Fibroblast of the conjunctiva (primary cell): ENCODE measurements around the gene KATNAL1.

Experiments used
- DNase-seq: peaks from one replicate; pipeline ENCODE4 v3.0.0-alpha.2; 2010; ENCODE audit warnings: low read depth

Gene KATNAL1

DNA sequence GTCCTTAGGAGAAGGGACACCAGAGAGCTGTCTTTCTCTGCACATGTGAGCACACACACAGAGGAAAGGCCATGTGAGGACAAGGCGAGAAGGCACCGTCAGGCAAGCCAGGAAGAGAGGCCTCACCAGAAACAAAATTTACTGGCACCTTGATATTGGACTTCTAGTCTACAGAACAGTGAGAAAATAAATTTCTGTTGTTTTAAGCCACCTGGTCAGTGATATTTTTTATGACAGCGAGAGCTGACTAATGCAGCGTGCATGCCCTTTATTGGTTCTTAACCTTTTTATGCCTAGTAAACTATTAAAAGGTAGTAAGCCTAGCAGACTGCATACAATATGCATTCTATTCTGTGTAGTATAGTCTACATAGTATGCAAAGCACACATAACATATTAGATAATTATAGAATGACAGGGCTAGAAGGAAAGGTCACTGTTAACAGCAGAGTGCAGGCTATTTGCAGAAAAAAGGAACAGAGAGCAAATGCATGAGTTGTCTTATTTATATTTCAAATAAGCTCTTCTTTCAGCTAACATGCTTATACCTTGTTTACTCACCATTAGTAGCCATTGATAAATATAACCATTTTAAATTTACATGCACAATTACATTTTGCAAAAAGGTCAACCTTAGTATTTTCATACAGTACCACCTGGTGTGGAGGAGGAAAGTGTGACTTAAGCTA lies 25.2 kb upstream of the KATNAL1 start:
- DNase-seq = no peak

DNA sequence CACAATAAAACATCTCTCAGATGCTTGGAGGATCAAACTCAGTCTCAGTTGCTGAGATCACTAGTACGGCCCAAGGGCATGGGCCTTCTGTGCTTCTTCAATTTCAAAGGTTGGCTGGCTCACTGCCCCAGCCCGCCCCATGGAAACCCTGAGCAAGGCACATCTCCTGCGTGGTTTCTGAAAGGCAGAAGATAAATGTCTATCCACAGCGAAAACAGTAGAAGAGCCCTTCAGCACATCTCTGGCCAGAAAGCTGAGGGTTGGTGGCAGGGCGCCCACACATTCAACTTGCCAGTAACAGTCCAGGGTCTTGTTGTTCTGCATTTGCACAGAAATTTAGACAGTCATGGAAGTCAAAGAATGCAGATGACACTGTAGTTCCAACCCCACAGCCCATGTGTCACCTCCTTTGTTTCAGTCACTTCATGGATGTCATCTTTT lies 24.0 kb upstream of the KATNAL1 start:
- DNase-seq = no peak

GRCh38 chr13:30329009-30329585 lies 21.7 kb upstream of the KATNAL1 start:
- DNase-seq = no peak

- no peak for DNase-seq
Observed at GRCh38 chr13:30325668-30326067, 18.3 kb upstream of the KATNAL1 start.

DNA sequence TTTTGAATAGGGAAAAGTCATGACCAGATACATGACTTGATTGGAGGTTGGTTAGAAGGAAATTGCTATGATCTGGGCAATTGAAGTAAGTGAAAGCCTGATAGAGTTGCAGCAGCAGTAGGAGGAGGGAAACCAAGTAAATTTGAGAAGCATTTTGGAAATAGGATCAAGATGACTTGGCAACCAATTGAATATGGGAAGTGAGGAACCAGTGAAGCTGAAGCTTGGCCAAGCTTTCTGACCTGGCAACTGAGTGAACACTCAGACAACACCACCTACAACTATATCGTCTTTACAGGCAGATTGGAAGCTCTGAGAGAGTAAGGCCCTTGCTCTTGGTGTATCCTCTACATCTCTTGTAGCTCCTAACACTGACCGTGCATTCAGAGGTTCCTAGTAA lies 16.2 kb upstream of the KATNAL1 start:
- no peak for DNase-seq

DNA sequence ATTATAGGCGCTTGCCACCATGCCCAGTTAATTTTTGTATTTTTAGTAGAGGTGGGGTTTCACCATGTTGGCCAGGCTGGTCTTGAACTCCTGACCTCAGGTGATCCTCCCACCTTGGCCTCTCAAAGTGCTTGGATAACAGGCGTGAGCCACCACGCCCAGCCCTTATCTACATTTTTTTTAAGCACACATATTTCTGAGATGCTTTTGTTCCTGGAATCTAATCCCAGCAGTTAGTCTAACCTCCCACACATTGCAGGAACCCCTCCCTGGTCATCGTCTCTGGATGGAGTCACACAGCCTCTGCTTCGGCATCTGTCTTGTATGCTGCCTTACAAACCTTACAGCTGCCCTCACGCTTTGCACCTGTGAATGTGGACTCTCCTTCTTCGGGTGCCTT lies 15.1 kb upstream of the KATNAL1 start:
- no peak for DNase-seq

- DNase-seq = no peak
Observed at GRCh38 chr13:30321256-30321655, 13.9 kb upstream of the KATNAL1 start.

- DNase-seq = no peak
Observed at GRCh38 chr13:30319655-30320054, 12.3 kb upstream of the KATNAL1 start.

DNA sequence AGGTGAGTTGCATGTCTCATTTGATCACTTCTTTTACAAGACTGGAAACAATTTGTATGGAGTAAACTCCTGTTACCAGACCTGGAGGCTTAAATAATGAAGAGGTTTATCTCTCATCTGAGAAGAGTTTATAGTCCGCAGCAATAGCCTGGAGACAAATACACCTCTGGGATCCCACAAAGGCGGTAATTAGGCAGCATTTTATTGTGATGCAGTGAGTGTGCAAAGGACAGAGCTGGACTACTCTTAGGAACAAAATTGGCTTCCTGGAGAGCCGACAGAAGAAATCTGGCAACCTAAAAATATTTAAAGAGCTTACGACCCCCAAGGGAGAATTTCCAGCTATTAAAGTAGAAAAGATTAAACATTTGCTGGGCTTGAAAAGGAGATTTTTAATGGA lies 11.8 kb upstream of the KATNAL1 start:
- DNase-seq = no peak

DNA sequence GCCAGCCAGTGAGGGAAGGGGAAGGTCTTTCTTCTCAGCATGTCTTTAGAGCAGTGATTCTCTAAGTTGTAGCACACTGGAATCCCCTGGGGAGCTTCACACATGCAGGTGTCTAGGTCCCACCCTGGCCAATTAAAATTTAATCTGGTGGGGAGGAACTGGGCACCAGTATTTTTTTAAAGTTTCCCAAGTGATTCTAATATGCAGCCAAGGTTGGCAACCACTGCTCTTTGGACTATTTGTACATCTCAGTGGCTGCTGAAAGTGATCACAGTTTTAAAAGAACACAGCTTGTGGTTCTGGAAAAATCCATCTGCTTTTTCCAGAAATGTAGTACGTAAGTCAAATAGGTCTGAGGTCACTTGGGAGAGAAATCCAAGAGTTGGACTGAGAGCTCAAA lies 10.7 kb upstream of the KATNAL1 start:
- no peak for DNase-seq

- no peak for DNase-seq
Observed at GRCh38 chr13:30314562-30314961, 7.2 kb upstream of the KATNAL1 start.

DNA sequence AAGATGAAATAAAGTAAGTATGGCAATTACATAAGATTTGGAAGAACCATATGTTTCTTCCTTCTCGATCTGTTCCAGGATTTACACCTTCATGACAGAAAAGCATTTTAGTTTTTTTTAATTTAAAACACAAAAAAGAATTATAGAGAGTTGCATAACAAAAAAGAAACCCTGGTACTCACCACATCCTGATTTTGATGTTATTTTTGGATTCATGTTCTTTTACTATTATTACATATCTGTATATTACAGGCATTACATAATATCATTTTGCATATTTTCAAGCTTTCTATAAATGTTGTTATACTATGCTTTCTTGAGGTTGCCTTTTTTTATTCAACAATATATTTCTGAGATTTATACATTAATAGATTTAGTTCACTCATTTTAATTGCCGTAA lies 6.7 kb upstream of the KATNAL1 start:
- no peak for DNase-seq

DNA sequence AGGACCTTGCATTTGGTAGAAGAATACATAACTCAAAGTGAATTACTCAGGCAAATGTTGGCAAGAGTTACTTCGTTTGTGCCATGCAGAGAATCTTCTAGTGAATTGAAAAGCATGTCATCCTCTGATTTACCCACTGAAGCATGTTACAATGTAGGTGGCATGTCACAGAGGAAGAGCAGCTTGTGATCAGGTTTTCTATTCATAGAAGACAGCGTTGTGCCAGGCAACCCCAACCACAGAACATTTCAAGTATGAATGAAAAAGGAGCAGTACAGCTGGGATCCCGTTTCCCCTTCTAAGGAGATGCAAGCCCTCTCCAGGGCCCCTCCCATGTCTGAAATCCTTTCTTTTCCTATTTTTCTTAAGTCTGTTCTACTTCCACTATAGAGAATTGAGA lies 6.0 kb upstream of the KATNAL1 start:
- no peak for DNase-seq

- DNase-seq = no peak
Observed at GRCh38 chr13:30312904-30313303, 5.6 kb upstream of the KATNAL1 start.

- DNase-seq = no peak
Observed at GRCh38 chr13:30308548-30308947, 1.2 kb upstream of the KATNAL1 start.

- no peak for DNase-seq
Observed at GRCh38 chr13:30307971-30308290, 580 bp upstream of the KATNAL1 start.

DNA sequence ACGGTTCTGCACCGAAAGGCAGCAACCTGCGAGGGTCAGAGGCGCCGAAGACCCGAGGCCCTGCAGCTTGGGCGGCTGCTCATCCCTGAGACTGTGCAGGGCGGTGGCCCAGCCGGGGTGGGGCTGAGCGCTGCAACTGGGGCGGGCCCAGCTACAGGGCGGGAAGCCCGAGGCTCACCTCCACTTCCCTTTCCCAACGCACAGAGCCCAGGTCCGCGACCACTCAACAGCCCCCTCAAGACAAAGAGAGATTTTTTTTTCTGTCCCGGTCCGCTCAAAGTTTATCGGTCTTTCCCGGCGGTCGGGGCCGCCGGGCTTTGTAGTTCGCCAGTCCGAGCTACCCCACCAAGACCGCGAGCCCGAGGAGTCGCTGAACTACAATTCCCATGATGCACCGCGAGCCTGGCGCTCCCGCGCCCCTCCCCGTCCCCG lies 573 bp downstream of the KATNAL1 start:
- DNase-seq = peak; percentile 86

GRCh38 chr13:30305456-30305970 lies 1.8 kb downstream of the KATNAL1 start:
- no peak for DNase-seq

GRCh38 chr13:30303269-30303668 lies 4.1 kb downstream of the KATNAL1 start:
- DNase-seq = no peak

DNA sequence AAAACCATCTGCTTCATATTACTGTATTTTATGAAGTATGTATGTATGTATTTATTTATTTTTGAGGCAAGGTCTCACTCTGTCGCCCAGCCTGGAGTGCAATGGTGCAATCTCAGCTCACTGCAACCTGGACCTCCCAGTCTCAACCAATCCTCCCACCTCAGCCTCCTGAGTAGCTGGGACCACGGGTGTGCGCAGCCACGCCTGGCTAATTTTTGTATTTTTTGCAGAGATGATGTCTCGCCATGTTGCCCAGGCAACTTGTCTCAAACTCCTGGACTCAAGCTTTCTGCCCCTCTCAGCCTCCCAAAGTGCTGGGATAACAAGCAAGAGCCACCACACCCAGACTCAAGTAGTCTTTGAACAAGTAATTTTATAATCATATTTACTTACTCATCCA lies 5.5 kb downstream of the KATNAL1 start:
- DNase-seq = no peak

DNA sequence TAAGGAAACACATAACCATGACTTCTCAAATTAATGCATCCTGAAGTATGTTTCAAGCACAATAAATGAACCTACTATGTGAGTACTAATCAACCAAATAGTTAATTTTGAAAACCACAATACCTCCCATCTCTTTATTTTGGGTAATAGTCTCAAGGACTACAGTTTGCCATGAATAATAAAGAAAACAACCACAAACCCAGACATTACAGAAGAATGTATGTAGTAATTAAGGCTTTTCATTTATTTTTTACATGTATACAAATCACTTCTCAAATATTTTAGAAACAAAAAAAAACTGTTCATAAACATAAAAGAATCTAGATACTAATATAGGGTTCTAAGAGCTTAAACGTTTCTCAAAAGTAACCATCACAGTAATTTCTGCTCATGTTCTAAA lies 6.8 kb downstream of the KATNAL1 start:
- no peak for DNase-seq

DNA sequence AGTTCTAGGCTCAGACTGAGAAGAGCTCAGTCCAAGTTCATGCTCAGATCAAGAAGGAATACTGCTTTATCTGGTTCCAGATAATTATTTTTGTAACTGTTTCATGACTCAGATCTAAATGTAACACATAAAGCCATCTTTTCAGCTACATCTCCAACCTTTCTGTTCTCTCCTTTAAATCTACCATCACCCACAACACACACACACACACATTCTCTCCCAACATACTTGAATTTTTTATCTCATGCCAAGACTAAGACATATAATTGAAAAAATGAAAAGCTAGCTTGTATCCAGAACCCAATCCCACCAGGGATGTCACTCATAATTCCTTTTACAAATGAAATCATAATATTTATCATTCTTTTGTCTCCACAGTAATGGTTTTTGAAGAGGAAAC lies 7.6 kb downstream of the KATNAL1 start:
- no peak for DNase-seq

DNA sequence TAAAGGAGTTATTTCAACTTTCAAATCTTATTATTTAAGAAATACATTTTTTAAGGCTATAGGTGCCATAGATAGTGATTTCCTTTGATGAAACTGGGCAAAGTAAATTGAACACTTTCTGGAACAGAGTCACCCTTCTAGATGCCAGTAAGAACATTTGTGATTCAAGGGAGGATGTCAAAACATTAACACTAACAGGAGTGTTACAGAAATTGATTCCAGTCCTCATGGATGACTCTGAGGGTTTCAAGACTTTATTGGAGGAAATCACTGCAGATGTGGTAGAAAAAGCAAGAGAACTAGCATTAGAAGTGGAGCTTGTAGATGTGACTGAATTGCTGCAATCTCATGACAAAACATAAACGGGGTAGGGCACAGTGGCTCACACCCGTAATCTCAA lies 12.2 kb downstream of the KATNAL1 start:
- no peak for DNase-seq

- no peak for DNase-seq
Observed at GRCh38 chr13:30294004-30294403, 13.3 kb downstream of the KATNAL1 start.
